Neural cell (in vitro differentiated cells): Measurements from ENCODE around the gene P4HTM. TPM values are rescaled to one million over a fixed set of nuclear protein-coding genes. Genes with fewer than 3 reads are reported as not detected.

Experiments used
- H2AFZ ChIP-seq: fragments of 200-600, 300-800 bp; sonication (generic), shearing (Covaris generic); 2 replicates; pipeline ENCODE4 v1.6.0; 2014; ENCODE audit warnings: low read depth, mild to moderate bottlenecking, antibody characterized with exemption, low read length, moderate library complexity
- H3F3A ChIP-seq: fragments of 200-600 bp; shearing (Covaris generic); 2 replicates; pipeline ENCODE4 v1.6.1; 2016; ENCODE audit warnings: mild to moderate bottlenecking, moderate library complexity, mixed read lengths, antibody characterized with exemption, low read length; ENCODE audit not compliant: insufficient read depth, poor library complexity, severe bottlenecking
- H3K27ac ChIP-seq: fragments of 200-600, 300-800 bp; sonication (generic), shearing (Covaris generic); 2 replicates; pipeline ENCODE4 v1.5.1; 2014; ENCODE audit warnings: mild to moderate bottlenecking, low read length, moderate library complexity
- H3K27me3 ChIP-seq: fragments of 300-800, 200-600 bp; sonication (generic), shearing (Covaris generic); 2 replicates; pipeline ENCODE4 v1.6.0; 2014; ENCODE audit warnings: mild to moderate bottlenecking, low read depth, low read length, moderate library complexity; ENCODE audit not compliant: insufficient read depth
- H3K36me3 ChIP-seq: fragments of 300-800, 200-600 bp; sonication (generic), shearing (Covaris generic); 2 replicates; pipeline ENCODE4 v1.5.1; 2014; ENCODE audit warnings: mild to moderate bottlenecking, antibody characterized with exemption, low read length, moderate library complexity; ENCODE audit not compliant: insufficient read depth
- H3K4me2 ChIP-seq: fragments of 300-800, 200-600 bp; sonication (generic), shearing (Covaris generic); 2 replicates; pipeline ENCODE4 v1.6.0; 2014; ENCODE audit warnings: mild to moderate bottlenecking, low read length
- H3K4me3 ChIP-seq: fragments of 300-800, 200-600 bp; sonication (generic), shearing (Covaris generic); 2 replicates; pipeline ENCODE4 v1.5.1; 2014; ENCODE audit warnings: mild to moderate bottlenecking, low read length, moderate library complexity
- H3K79me2 ChIP-seq: fragments of 200-600 bp; shearing (Covaris generic); replicated peaks from 2 replicates; pipeline ENCODE4 v1.6.0; 2014; ENCODE audit warnings: mild to moderate bottlenecking, low read length, moderate library complexity; ENCODE audit not compliant: insufficient read depth
- H3K9ac ChIP-seq: fragments of 300-800, 200-600 bp; sonication (generic), shearing (Covaris generic); 2 replicates; pipeline ENCODE4 v1.6.1; 2016; ENCODE audit warnings: mild to moderate bottlenecking, low read length, mixed read lengths
- H3K9me2 ChIP-seq: fragments of 200-600 bp; shearing (Covaris generic); 2 replicates; pipeline ENCODE4 v1.6.1; 2016; ENCODE audit warnings: mild to moderate bottlenecking, low read length, mixed read lengths; ENCODE audit not compliant: insufficient read depth
- H3K9me3 ChIP-seq: fragments of 200-600, 300-800 bp; sonication (generic), shearing (Covaris generic); 2 replicates; pipeline ENCODE4 v1.6.1; 2016; ENCODE audit warnings: mild to moderate bottlenecking, mixed run types, low read length, moderate library complexity, mixed read lengths
- H4K20me1 ChIP-seq: fragments of 200-600 bp; shearing (Covaris generic); 2 replicates; pipeline ENCODE4 v1.6.1; 2016; ENCODE audit warnings: mild to moderate bottlenecking, mixed run types; ENCODE audit not compliant: insufficient read depth
- CTCF ChIP-seq: fragments of 450-650 bp; IDR thresholded peaks from 2 replicates; pipeline ENCODE4 v1.5.1; 2014; ENCODE audit warnings: antibody characterized with exemption, mild to moderate bottlenecking, moderate library complexity; ENCODE audit not compliant: poor library complexity, severe bottlenecking
- EP300 ChIP-seq: fragments of 450-650 bp; conservative IDR thresholded peaks from 2 replicates; pipeline ENCODE4 v1.6.1; 2014; ENCODE audit warnings: antibody characterized with exemption, mild to moderate bottlenecking, moderate library complexity; ENCODE audit not compliant: poor library complexity, severe bottlenecking
- EZH2 ChIP-seq: fragments of 200-600, 300-800 bp; shearing (Covaris generic), sonication (generic); IDR thresholded peaks from 2 replicates; pipeline ENCODE4 v1.6.1; 2014; ENCODE audit warnings: antibody characterized with exemption, low read length, borderline replicate concordance, mild to moderate bottlenecking; ENCODE audit not compliant: insufficient read depth, poor library complexity, severe bottlenecking
- MXI1 ChIP-seq: fragments of 450-650 bp; conservative IDR thresholded peaks from 2 replicates; pipeline ENCODE4 v1.6.1; 2014; ENCODE audit warnings: antibody characterized with exemption, mild to moderate bottlenecking; ENCODE audit not compliant: poor library complexity, severe bottlenecking
- POLR2AphosphoS5 ChIP-seq: IDR thresholded peaks from 2 replicates; pipeline ENCODE4 v1.6.1; 2012
- REST ChIP-seq: IDR thresholded peaks from 2 replicates; pipeline ENCODE4 v1.6.1; 2012; ENCODE audit warnings: borderline replicate concordance
- SMC3 ChIP-seq: fragments of 450-650 bp; conservative IDR thresholded peaks from 2 replicates; pipeline ENCODE4 v1.6.1; 2014; ENCODE audit warnings: antibody characterized with exemption, mild to moderate bottlenecking, moderate library complexity; ENCODE audit not compliant: poor library complexity
- TAF1 ChIP-seq: IDR thresholded peaks from 2 replicates; pipeline ENCODE4 v1.6.1; 2012; ENCODE audit warnings: low read depth
- polyA plus RNA-seq: library from polyadenylated mRNA; depleted of rRNA; stranded (reverse); fragments of >200 nt; gene quantifications from 2 replicates; pipeline ENCODE4 v1.2.3, GENCODE V29; 2014

The P4HTM gene
- polyA plus RNA-seq, 1 donor from 2014 or later, result 97.3 TPM

- Histone ChIP-seq H3K79me2 (no peaks in the 10 kb centered on the region), H3K9ac (no peak overlapping the region), H3K9me2 (no peaks in the 10 kb centered on the region), H3K9me3 (no peaks in the 10 kb centered on the region), H3K27ac (no peak overlapping the region), H2AFZ (no peak overlapping the region), H3K4me3 (no peak overlapping the region), H3F3A (no peaks in the 10 kb centered on the region), H3K36me3 (no peaks in the 10 kb centered on the region), H3K27me3 (no peaks in the 10 kb centered on the region), H4K20me1 (no peaks in the 10 kb centered on the region), H3K4me2 (no peak overlapping the region)
- TF ChIP-seq CTCF (no peak), REST (no peak), TAF1 (no peak), EZH2 (no peak), EP300 (no peak), SMC3 (no peak)
These were observed 32.9 kb upstream of the P4HTM start for GRCh38 chr3:48957006-48957705.

- Histone ChIP-seq H3K27ac (no peak overlapping the region), H3K4me2 (no peak overlapping the region), H3K27me3 (no peaks in the 10 kb centered on the region), H4K20me1 (no peaks in the 10 kb centered on the region), H3F3A (no peaks in the 10 kb centered on the region), H2AFZ (no peak overlapping the region), H3K79me2 (no peaks in the 10 kb centered on the region), H3K36me3 (no peaks in the 10 kb centered on the region), H3K9me2 (no peaks in the 10 kb centered on the region), H3K4me3 (no peak overlapping the region), H3K9ac (no peak overlapping the region), H3K9me3 (no peaks in the 10 kb centered on the region)
- TF ChIP-seq MXI1 (no peak), REST (no peak), EZH2 (no peak), SMC3 (no peak), POLR2AphosphoS5 (no peak), EP300 (no peak)
These were observed 29.1 kb upstream of the P4HTM start for GRCh38 chr3:48960841-48961413.
